OCI-LY1 (cell line): ENCODE measurements around the gene C2orf42.

Experiments used
- H2AFZ ChIP-seq: fragments of 200-600 bp; sonication (generic), shearing (Covaris generic); 2 replicates; pipeline ENCODE4 v1.6.0; 2014; ENCODE audit warnings: antibody characterized with exemption, mild to moderate bottlenecking, low read length
- H3F3A ChIP-seq: fragments of 200-600 bp; sonication (generic), shearing (Covaris generic); 2 replicates; pipeline ENCODE4 v1.6.0; 2014; ENCODE audit warnings: mild to moderate bottlenecking, antibody characterized with exemption, low read length, moderate library complexity; ENCODE audit not compliant: insufficient read depth
- H3K27ac ChIP-seq: fragments of 200-600 bp; sonication (generic); 2 replicates; pipeline ENCODE4 v1.5.1; 2014; ENCODE audit warnings: low read length, mixed run types, mild to moderate bottlenecking, low read depth; ENCODE audit not compliant: poor library complexity, severe bottlenecking
- H3K27me3 ChIP-seq: fragments of 200-600 bp; sonication (generic); 2 replicates; pipeline ENCODE4 v1.6.0; 2014; ENCODE audit warnings: antibody characterized with exemption, mild to moderate bottlenecking, low read length, moderate library complexity; ENCODE audit not compliant: insufficient read depth
- H3K36me3 ChIP-seq: fragments of 200-600 bp; sonication (generic); 2 replicates; pipeline ENCODE4 v1.6.1; 2014; ENCODE audit warnings: mild to moderate bottlenecking, antibody characterized with exemption, low read length, moderate library complexity, mixed read lengths; ENCODE audit not compliant: insufficient read depth
- H3K4me1 ChIP-seq: fragments of 200-600 bp; sonication (generic); 2 replicates; pipeline ENCODE4 v1.5.1; 2014; ENCODE audit warnings: mild to moderate bottlenecking, low read length, moderate library complexity; ENCODE audit not compliant: insufficient read depth, severe bottlenecking
- H3K4me2 ChIP-seq: fragments of 200-600 bp; sonication (generic), shearing (Covaris generic); 2 replicates; pipeline ENCODE4 v1.6.1; 2014; ENCODE audit warnings: low read length
- H3K4me3 ChIP-seq: fragments of 200-600 bp; sonication (generic); 2 replicates; pipeline ENCODE4 v1.5.1; 2014; ENCODE audit warnings: low read length, low read depth, mild to moderate bottlenecking, mixed read lengths; ENCODE audit not compliant: poor library complexity, severe bottlenecking
- H3K79me2 ChIP-seq: fragments of 200-600 bp; shearing (Covaris generic); 2 replicates; pipeline ENCODE4 v1.6.1; 2016; ENCODE audit warnings: mixed run types, low read length, mixed read lengths; ENCODE audit not compliant: insufficient read depth
- H3K9ac ChIP-seq: fragments of 200-600 bp; sonication (generic), shearing (Covaris generic); 2 replicates; pipeline ENCODE4 v1.6.1; 2014; ENCODE audit warnings: mild to moderate bottlenecking, low read length, mixed read lengths
- H3K9me2 ChIP-seq: fragments of 200-600 bp; sonication (generic), shearing (Covaris generic); 2 replicates; pipeline ENCODE4 v1.6.1; 2014; ENCODE audit warnings: low read depth, mild to moderate bottlenecking, low read length, mixed read lengths
- H3K9me3 ChIP-seq: fragments of 200-600 bp; shearing (Covaris generic); 2 replicates; pipeline ENCODE4 v1.6.1; 2014; ENCODE audit warnings: low read length, mixed read lengths
- H4K20me1 ChIP-seq: fragments of 200-600 bp; sonication (generic), shearing (Covaris generic); 2 replicates; pipeline ENCODE4 v1.6.0; 2016; ENCODE audit warnings: mild to moderate bottlenecking, low read length; ENCODE audit not compliant: insufficient read depth
- EZH2 ChIP-seq: fragments of 200-600 bp; sonication (generic), shearing (Covaris generic); IDR thresholded peaks from 2 replicates; pipeline ENCODE4 v1.8.0; 2017; ENCODE audit warnings: borderline replicate concordance, mixed run types, mild to moderate bottlenecking, antibody characterized with exemption, low read length, moderate library complexity, mixed read lengths
- TF ChIP-seq, protein P1 (sequence below): fragments of 200-600 bp; sonication (generic), shearing (Covaris generic); IDR thresholded peaks from 2 replicates; pipeline ENCODE4 v1.5.1; 2017; ENCODE audit warnings: mild to moderate bottlenecking, antibody characterized with exemption, low read length, moderate library complexity, mixed read lengths

C2orf42 gene

DNA sequence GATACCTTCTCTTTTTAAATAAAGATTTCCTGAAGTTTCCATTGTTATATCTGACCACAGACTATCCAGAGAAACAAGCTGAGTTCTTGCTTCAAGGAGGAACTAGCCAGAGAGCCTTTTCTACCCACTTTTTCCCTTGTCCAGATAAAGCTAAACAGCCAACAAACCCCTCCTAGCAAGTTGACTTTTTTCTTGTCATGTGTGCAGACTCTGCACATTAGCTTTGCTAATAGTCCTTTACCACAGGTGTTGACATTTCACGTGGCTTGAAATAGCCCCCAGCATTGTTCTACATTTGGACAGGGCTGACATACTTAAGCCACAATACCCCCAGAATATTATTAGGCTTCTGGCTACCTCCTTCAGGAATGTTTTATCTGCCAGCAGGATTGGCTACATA lies 62.8 kb downstream of the C2orf42 start:
- H3K79me2 ChIP-seq = no peaks in the 10 kb centered on the region
- H3K9ac ChIP-seq = no peak overlapping the region; the same call in 1 of the 2 replicates
- H2AFZ ChIP-seq = no peak overlapping the region
- no peaks in the 10 kb centered on the region for H4K20me1 ChIP-seq
- peak overlapping the region; percentile 21; the same call in 1 of the 2 replicates for H3K4me2 ChIP-seq
- peak overlapping the region; percentile 97 for H3K27ac ChIP-seq
- peaks cover 6% of the 10 kb centered on the region; the same call in 1 of the 2 replicates for H3F3A ChIP-seq
- H3K9me2 ChIP-seq = no peaks in the 10 kb centered on the region
- TF ChIP-seq EZH2 = no peak
- TF ChIP-seq, protein P1, sequence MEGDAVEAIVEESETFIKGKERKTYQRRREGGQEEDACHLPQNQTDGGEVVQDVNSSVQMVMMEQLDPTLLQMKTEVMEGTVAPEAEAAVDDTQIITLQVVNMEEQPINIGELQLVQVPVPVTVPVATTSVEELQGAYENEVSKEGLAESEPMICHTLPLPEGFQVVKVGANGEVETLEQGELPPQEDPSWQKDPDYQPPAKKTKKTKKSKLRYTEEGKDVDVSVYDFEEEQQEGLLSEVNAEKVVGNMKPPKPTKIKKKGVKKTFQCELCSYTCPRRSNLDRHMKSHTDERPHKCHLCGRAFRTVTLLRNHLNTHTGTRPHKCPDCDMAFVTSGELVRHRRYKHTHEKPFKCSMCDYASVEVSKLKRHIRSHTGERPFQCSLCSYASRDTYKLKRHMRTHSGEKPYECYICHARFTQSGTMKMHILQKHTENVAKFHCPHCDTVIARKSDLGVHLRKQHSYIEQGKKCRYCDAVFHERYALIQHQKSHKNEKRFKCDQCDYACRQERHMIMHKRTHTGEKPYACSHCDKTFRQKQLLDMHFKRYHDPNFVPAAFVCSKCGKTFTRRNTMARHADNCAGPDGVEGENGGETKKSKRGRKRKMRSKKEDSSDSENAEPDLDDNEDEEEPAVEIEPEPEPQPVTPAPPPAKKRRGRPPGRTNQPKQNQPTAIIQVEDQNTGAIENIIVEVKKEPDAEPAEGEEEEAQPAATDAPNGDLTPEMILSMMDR = no peak
- peaks cover 84% of the 10 kb centered on the region for H3K4me1 ChIP-seq
- H3K4me3 ChIP-seq = no peak overlapping the region
- no peaks in the 10 kb centered on the region for H3K9me3 ChIP-seq
- H3K36me3 ChIP-seq = no peaks in the 10 kb centered on the region
- H3K27me3 ChIP-seq = no peaks in the 10 kb centered on the region

DNA sequence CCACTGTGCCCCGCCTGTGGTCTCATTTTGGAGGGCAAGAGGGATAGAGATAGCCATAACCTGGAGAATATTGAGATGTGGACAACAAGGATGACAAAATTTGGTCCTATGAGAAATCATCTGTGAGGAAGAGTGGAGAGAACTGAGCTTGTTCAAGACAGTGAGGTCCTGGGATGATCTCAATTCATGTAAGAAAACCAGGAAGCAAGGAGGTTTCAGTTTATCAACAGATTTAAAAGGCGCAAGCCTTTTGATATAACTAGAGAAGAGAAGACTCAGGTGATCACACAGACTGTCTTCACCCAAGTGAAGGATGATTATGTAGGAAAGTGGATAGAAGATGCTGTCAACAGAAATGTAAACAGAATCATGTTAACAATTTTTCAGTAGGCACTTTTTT lies 64.4 kb downstream of the C2orf42 start:
- peak overlapping the region; percentile 4; the same call in 1 of the 2 replicates for H3K9ac ChIP-seq
- H3K79me2 ChIP-seq = no peaks in the 10 kb centered on the region
- H3K4me1 ChIP-seq = peaks cover 84% of the 10 kb centered on the region
- H3K4me3 ChIP-seq = no peak overlapping the region
- TF ChIP-seq EZH2 = no peak
- TF ChIP-seq, protein P1 = no peak
- no peak overlapping the region for H2AFZ ChIP-seq
- H3K27ac ChIP-seq = peak overlapping the region; percentile 97
- no peaks in the 10 kb centered on the region for H3K9me2 ChIP-seq
- H3K4me2 ChIP-seq = peak overlapping the region; percentile 8; the same call in 1 of the 2 replicates
- H4K20me1 ChIP-seq = no peaks in the 10 kb centered on the region
- H3K9me3 ChIP-seq = no peaks in the 10 kb centered on the region
- no peaks in the 10 kb centered on the region for H3K36me3 ChIP-seq
- peaks cover 18% of the 10 kb centered on the region for H3F3A ChIP-seq
- no peaks in the 10 kb centered on the region for H3K27me3 ChIP-seq

GRCh38 chr2:70125498-70125898 lies 65.3 kb downstream of the C2orf42 start:
- Histone ChIP-seq H3K4me2 (peak overlapping the region; percentile 95), H3K27me3 (no peaks in the 10 kb centered on the region), H3K79me2 (no peaks in the 10 kb centered on the region), H3K9me3 (no peaks in the 10 kb centered on the region), H3K9ac (peak overlapping the region; percentile 83), H3K36me3 (no peaks in the 10 kb centered on the region), H3F3A (peaks cover 18% of the 10 kb centered on the region), H3K4me1 (peaks cover 83% of the 10 kb centered on the region), H2AFZ (no peak overlapping the region), H3K4me3 (peak overlapping the region; percentile 70), H4K20me1 (no peaks in the 10 kb centered on the region), H3K9me2 (no peaks in the 10 kb centered on the region), H3K27ac (peak overlapping the region; percentile 97)
- TF ChIP-seq, protein P1 = no peak
- TF ChIP-seq EZH2 = no peak
